Measurements from ENCODE around the gene PTPA.

Gene PTPA

GRCh38 chr9:129170229-129170628 is 59.0 kb downstream of the PTPA start:
- TF ChIP-seq FOXP2 (optimal IDR thresholded peaks at IDR 0.05; ENCODE audit: borderline replicate concordance, extremely low read depth, extremely low read length, insufficient read depth) (no peak), POLR2AphosphoS5 (IDR thresholded peaks at IDR 0.05; ENCODE audit: low read depth, low read length) (no peak), TAF1 (IDR thresholded peaks at IDR 0.05; ENCODE audit: borderline replicate concordance, insufficient read depth, low read length) (no peak), REST (IDR thresholded peaks at IDR 0.05; ENCODE audit: insufficient read depth in 1 of 2, low read depth in 2 of 2, low read length in 2 of 2) (no peak), SIN3A (IDR thresholded peaks at IDR 0.05; ENCODE audit: borderline replicate concordance, insufficient read depth, low read length) (no peak)

GRCh38 chr9:129171993-129172751 is 61.0 kb downstream of the PTPA start:
- TF ChIP-seq TAF1 (IDR thresholded peaks at IDR 0.05; ENCODE audit: borderline replicate concordance, insufficient read depth, low read length) = no peak
- TF ChIP-seq POLR2AphosphoS5 (IDR thresholded peaks at IDR 0.05; ENCODE audit: low read depth, low read length) = no peak

- TF ChIP-seq FOXP2 (optimal IDR thresholded peaks at IDR 0.05; ENCODE audit: borderline replicate concordance, extremely low read depth, extremely low read length, insufficient read depth) (no peak), POLR2AphosphoS5 (IDR thresholded peaks at IDR 0.05; ENCODE audit: low read depth, low read length) (no peak), SIN3A (IDR thresholded peaks at IDR 0.05; ENCODE audit: borderline replicate concordance, insufficient read depth, low read length) (no peak), REST (IDR thresholded peaks at IDR 0.05; ENCODE audit: insufficient read depth in 1 of 2, low read depth in 2 of 2, low read length in 2 of 2) (no peak), TAF1 (IDR thresholded peaks at IDR 0.05; ENCODE audit: borderline replicate concordance, insufficient read depth, low read length) (no peak)
Measured at GRCh38 chr9:129172816-129173215, 61.6 kb downstream of the PTPA start.

- TF ChIP-seq TAF1 (IDR thresholded peaks at IDR 0.05; ENCODE audit: borderline replicate concordance, insufficient read depth, low read length) (no peak), REST (IDR thresholded peaks at IDR 0.05; ENCODE audit: insufficient read depth in 1 of 2, low read depth in 2 of 2, low read length in 2 of 2) (no peak), POLR2AphosphoS5 (IDR thresholded peaks at IDR 0.05; ENCODE audit: low read depth, low read length) (no peak), FOXP2 (optimal IDR thresholded peaks at IDR 0.05; ENCODE audit: borderline replicate concordance, extremely low read depth, extremely low read length, insufficient read depth) (no peak), SIN3A (IDR thresholded peaks at IDR 0.05; ENCODE audit: borderline replicate concordance, insufficient read depth, low read length) (no peak)
Measured at GRCh38 chr9:129173296-129174101, 62.3 kb downstream of the PTPA start.

GRCh38 chr9:129174102-129174723 is 63.0 kb downstream of the PTPA start:
- TF ChIP-seq REST (IDR thresholded peaks at IDR 0.05; ENCODE audit: insufficient read depth in 1 of 2, low read depth in 2 of 2, low read length in 2 of 2) (no peak), TAF1 (IDR thresholded peaks at IDR 0.05; ENCODE audit: borderline replicate concordance, insufficient read depth, low read length) (0 out of 2 replicates have a peak, but pooled peaks have one; percentile 46), SIN3A (IDR thresholded peaks at IDR 0.05; ENCODE audit: borderline replicate concordance, insufficient read depth, low read length) (0 out of 2 replicates have a peak, but pooled peaks have one; percentile 39), FOXP2 (optimal IDR thresholded peaks at IDR 0.05; ENCODE audit: borderline replicate concordance, extremely low read depth, extremely low read length, insufficient read depth) (no peak), POLR2AphosphoS5 (IDR thresholded peaks at IDR 0.05; ENCODE audit: low read depth, low read length) (peak; percentile 53)
